SIG-M5 treated with dmso at 0.1 percent for 504 hours (cell line): Measurements from ENCODE around the gene ZNF425.
A peak's percentile ranks its signal among the peaks of the same experiment; 100 is the strongest.
"Not testable (repeated sequence)": the region's sequence is repeated elsewhere in the genome, so short reads cannot be mapped to it uniquely, and the experiment has no call there.

Experiments used
- DNase-seq: peaks from one replicate; lab custom pipeline; 2025; ENCODE audit not compliant: unreplicated experiment; lab: John Stamatoyannopoulos, UW

Gene ZNF425

GRCh38 chr7:149136118-149136517, 10.0 kb upstream of the ZNF425 start:
- DNase-seq, result no peak

GRCh38 chr7:149133028-149133710, 7.0 kb upstream of the ZNF425 start:
- DNase-seq, result no peak

GRCh38 chr7:149130572-149131198, 4.6 kb upstream of the ZNF425 start:
- DNase-seq, result no peak

GRCh38 chr7:149126662-149127266, 640 bp upstream of the ZNF425 start:
- peak; percentile 36 for DNase-seq

GRCh38 chr7:149125189-149125862, 798 bp downstream of the ZNF425 start:
- peak; percentile 43 for DNase-seq

GRCh38 chr7:149109969-149110368, 16.2 kb downstream of the ZNF425 start:
- DNase-seq, result no peak

GRCh38 chr7:149104749-149105148, 21.4 kb downstream of the ZNF425 start:
- no peak for DNase-seq

GRCh38 chr7:149104214-149104613, 21.9 kb downstream of the ZNF425 start:
- DNase-seq, result no peak

GRCh38 chr7:149103424-149103823, 22.7 kb downstream of the ZNF425 start:
- no peak for DNase-seq

GRCh38 chr7:149102666-149103065, 23.5 kb downstream of the ZNF425 start:
- no peak for DNase-seq

GRCh38 chr7:149100821-149101220, 25.3 kb downstream of the ZNF425 start:
- no peak for DNase-seq

- DNase-seq, result no peak
Observed at GRCh38 chr7:149099058-149099457, 27.1 kb downstream of the ZNF425 start.

- DNase-seq, result no peak
Observed at GRCh38 chr7:149097088-149097487, 29.0 kb downstream of the ZNF425 start.

- peak; percentile 4 for DNase-seq
Observed at GRCh38 chr7:149093228-149093627, 32.9 kb downstream of the ZNF425 start.

- not testable (repeated sequence) for DNase-seq
Observed at GRCh38 chr7:149092244-149092643, 33.9 kb downstream of the ZNF425 start.

GRCh38 chr7:149090397-149091195, 35.5 kb downstream of the ZNF425 start, which contains the start of gene ZNF786:
Gene ZNF786, minus strand, starts transcription at chr7:149090718. Its CDS starts 78 bp downstream, at chr7:149090640.
- DNase-seq, result peak; percentile 91

GRCh38 chr7:149087376-149087775, 38.7 kb downstream of the ZNF425 start:
- no peak for DNase-seq

GRCh38 chr7:149085866-149086265, 40.3 kb downstream of the ZNF425 start:
- DNase-seq, result peak; percentile 42

GRCh38 chr7:149084407-149084806, 41.7 kb downstream of the ZNF425 start:
- no peak for DNase-seq

GRCh38 chr7:149081914-149082313, 44.2 kb downstream of the ZNF425 start:
- DNase-seq, result no peak

GRCh38 chr7:149077594-149077993, 48.5 kb downstream of the ZNF425 start:
- no peak for DNase-seq
